ENCODE data around the gene EFHC2.

GRCh38 chrX:44152852-44153251 is 190.6 kb downstream of the EFHC2 start:
- no peak for TF ChIP-seq CTCF (IDR thresholded peaks at IDR 0.05)
- TF ChIP-seq POLR2A (IDR thresholded peaks at IDR 0.05) = no peak
- TF ChIP-seq POLR2AphosphoS5 (IDR thresholded peaks at IDR 0.05) = no peak

All from prostate gland (tissue), 2 donors.